Measurements from ENCODE around the gene RGS11. TPM values are rescaled to one million over a fixed set of nuclear protein-coding genes. Genes with fewer than 3 reads are reported as not detected.

The RGS11 gene
- total RNA-seq, 1 donor from 2014 or later, result not detected

DNA sequence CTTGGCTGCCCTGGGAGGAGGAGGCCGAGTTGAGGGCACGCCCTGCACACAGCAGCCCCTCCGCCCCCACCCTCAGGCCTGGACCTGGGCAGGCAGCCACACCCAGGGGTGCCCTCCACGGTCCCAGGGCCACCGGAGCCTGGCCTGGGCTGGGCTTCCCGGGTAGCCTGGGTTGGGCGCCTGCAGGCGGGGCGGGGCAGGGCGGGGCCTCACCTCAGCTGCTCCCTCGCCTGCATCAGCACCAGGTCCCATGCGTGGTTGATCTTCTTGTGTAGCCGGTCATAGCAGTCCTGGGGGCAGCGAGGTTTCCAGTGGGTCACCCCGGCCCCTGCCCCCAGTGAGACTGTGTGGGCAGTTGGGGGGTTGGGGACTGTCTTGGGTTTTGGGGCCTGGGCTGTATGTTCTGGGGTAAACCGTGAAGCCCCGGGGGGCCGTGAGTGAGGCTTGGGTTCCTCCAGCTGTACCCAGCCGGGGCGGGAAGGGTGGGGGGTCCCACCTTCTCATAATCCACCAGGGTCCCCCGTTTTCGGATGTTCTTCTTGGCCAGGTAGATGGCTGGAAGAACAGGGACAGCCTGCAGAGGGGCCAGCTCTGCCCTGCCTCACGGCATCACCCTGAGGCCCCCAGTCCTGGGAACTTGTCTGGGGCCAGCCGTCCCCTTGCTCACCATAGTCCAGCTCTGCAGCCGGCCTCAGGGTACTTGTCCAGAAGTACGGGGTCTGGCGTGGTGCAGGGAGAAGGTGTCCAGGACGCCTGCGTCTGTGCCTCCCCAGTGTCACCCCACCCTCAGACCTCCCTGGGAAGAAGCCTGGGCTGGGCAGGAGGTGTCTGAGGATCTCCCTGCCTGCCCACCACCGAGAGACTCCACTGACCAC, 2.0 kb downstream of the RGS11 start:
- intact Hi-C loops (cut with micrococcal nuclease), result no loop called here
- CTCF ChIA-PET, result no interaction called here

DNA sequence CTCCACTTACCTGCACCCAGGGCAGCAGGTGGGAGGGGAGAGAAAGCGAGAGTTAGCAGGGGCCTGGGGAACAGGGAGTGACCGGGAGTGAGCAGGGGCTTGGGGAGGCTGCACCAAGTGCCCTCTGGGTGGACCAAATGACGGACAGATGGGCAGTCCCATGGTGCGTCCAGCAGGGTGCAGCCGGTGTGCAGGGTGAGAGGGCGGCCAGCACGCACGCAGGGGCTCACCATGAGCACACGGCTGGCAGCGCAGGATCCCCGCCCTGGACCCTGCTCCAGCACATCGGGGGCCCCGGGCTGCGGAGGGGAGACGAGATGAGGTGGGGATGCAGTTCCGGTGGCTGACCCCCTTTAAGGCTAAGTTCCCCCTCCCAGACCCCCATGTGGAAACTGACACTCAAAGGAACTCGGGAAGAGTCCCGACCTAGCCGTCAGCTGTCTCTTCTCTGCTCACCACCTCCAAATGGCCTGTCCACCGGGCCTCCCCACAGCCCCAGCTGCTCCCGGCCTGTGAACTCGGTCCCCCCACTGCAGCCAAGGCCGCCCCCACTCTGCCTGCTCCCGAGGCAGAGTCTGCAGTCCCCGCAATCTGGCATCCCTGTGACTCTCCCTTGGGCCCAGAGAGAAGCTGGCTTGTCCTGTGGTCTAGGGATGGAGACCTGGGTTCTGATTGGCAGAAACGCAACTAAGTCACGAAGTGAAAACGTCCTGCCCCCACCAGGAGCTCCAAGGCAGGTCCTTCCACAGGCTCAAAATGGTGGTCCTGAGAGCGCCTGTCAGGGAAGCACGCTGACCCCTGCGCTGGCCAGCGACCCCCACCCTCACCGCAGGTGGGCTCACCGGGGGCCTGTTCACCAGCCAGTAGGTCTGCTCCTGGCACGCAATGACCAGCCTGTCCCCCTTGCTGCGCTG, 2.9 kb downstream of the RGS11 start:
- intact Hi-C loops (cut with micrococcal nuclease), result no loop called here
- Mint-ChIP-seq H3K4me1 (peaks cover 6% of the 10 kb centered on the region), H3K27me3 (peaks cover 8% of the 10 kb centered on the region), H3K36me3 (ENCODE audit: low read depth) (no peaks in the 10 kb centered on the region), H3K27ac (no peak overlapping the region), H3K4me3 (no peak overlapping the region), H3K9me3 (no peaks in the 10 kb centered on the region)
- no peak for ATAC-seq (ENCODE audit: low read depth)
- POLR2A ChIA-PET, result no interaction called here
- CTCF ChIA-PET, result no interaction called here
- DNase-seq, result no peak
- TF ChIP-seq, protein P1, sequence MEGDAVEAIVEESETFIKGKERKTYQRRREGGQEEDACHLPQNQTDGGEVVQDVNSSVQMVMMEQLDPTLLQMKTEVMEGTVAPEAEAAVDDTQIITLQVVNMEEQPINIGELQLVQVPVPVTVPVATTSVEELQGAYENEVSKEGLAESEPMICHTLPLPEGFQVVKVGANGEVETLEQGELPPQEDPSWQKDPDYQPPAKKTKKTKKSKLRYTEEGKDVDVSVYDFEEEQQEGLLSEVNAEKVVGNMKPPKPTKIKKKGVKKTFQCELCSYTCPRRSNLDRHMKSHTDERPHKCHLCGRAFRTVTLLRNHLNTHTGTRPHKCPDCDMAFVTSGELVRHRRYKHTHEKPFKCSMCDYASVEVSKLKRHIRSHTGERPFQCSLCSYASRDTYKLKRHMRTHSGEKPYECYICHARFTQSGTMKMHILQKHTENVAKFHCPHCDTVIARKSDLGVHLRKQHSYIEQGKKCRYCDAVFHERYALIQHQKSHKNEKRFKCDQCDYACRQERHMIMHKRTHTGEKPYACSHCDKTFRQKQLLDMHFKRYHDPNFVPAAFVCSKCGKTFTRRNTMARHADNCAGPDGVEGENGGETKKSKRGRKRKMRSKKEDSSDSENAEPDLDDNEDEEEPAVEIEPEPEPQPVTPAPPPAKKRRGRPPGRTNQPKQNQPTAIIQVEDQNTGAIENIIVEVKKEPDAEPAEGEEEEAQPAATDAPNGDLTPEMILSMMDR (IDR thresholded peaks at IDR 0.05), result no peak

More for the DNA sequence above, 2.0 kb downstream of the RGS11 start:
- POLR2A ChIA-PET, result no interaction called here
- Mint-ChIP-seq H3K27ac (no peak overlapping the region), H3K9me3 (no peaks in the 10 kb centered on the region), H3K27me3 (peaks cover 10% of the 10 kb centered on the region), H3K36me3 (ENCODE audit: low read depth) (no peaks in the 10 kb centered on the region), H3K4me3 (no peak overlapping the region), H3K4me1 (peaks cover 6% of the 10 kb centered on the region)
- no peak for DNase-seq
- no peak for ATAC-seq (ENCODE audit: low read depth)
- TF ChIP-seq, protein P1 (IDR thresholded peaks at IDR 0.05), result no peak

DNA sequence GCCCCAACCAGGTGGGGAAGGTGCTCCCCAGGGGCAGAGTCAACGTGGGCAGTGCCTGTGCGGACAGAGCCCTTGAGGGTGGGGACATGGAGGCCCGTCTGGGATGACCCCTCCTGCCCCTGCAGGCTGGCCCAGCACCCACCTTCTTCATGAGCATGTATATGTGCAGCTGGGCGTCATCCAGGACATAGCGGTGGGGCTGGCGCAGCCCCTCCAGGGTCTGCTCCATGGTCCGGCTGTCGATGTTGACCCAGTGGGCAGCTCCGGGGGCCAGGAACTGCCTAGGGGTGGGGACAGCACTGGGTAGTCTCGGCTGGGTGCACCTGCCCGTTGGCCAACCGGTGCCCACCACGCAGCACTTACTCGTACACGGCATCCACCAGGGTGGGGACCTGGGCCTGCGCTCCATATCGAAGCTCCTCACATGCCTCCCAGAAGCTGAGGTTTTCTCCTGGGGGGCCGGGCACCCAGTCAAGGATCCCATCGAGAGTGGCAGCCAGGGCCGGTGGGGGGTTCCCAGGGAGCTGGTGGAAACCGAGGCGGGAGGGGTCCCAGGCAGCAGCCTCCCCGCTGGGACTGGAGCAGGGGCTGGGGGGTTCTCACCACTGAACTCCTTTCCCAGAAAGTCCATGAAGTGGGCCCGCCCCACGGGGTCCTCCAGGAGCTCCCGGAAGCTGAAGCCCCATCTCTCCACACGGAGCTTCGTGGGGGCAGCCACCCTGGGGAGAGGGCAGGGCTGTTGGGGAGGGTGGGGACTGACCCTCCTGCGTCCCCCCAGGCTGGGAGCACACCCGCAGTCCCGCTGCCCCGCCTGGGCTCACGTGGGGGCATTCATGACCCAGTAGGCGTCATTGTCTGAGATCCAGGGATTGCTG, 5.1 kb downstream of the RGS11 start:
- ChIA-PET CTCF (no interaction called here), POLR2A (no interaction called here)
- Mint-ChIP-seq H3K4me3 (no peak overlapping the region), H3K4me1 (peaks cover 2% of the 10 kb centered on the region), H3K27ac (no peak overlapping the region), H3K9me3 (no peaks in the 10 kb centered on the region), H3K36me3 (ENCODE audit: low read depth) (peaks cover 4% of the 10 kb centered on the region), H3K27me3 (peaks cover 3% of the 10 kb centered on the region)
- ATAC-seq (ENCODE audit: low read depth), result no peak
- TF ChIP-seq, protein P1 (IDR thresholded peaks at IDR 0.05), result no peak
- DNase-seq, result no peak
- intact Hi-C loops (cut with micrococcal nuclease), result no loop called here

DNA sequence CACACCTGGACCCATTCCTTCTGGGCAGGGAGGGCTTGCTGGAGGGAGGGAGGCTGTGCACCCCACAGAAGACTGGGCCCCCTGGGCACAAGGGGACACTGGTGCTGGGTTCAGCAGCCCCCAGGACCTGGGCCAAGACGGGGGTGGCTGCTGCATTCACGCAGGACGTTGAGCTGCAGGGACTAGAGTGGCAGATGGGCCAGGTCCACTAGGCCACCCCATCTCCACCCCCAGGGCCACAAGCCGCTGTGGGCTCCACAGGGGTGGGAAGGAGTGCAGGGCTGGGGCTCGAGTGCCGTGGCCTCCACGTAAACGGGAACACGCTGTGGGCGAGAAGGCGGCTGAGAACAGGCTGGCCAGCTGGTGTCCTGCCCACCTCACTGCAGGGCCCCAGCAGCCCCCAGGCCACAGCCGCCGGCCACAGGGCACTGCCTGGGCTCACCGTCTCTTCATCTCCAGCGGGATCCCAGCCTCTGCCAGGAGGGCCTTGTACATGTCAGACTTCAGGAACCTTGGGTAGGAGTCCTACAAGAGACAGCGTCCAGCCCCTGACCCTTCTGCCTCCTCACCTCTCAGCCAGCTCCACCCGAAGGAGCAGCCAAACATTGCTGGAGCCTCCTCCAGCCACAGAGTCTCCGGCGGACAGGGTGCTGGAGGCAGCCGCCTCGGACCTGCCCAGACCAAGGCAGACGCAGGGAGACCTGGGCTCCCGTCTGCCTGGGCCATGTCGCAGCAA, 6.5 kb downstream of the RGS11 start:
- peaks cover 10% of the 10 kb centered on the region for H3K36me3 Mint-ChIP-seq (ENCODE audit: low read depth)
- intact Hi-C loops (cut with micrococcal nuclease), result no loop called here
- H3K4me3 Mint-ChIP-seq, result no peak overlapping the region
- DNase-seq, result no peak
- peaks cover 1% of the 10 kb centered on the region for H3K27me3 Mint-ChIP-seq
- H3K9me3 Mint-ChIP-seq, result no peaks in the 10 kb centered on the region
- no peak overlapping the region for H3K27ac Mint-ChIP-seq
- no peaks in the 10 kb centered on the region for H3K4me1 Mint-ChIP-seq
- TF ChIP-seq, protein P1 (IDR thresholded peaks at IDR 0.05), result no peak
- no peak for ATAC-seq (ENCODE audit: low read depth)
- ChIA-PET POLR2A (no interaction called here), CTCF (no interaction called here)
